Ovary (tissue), 3 donors: ENCODE data around the gene PROKR2.

ENCODE experiments used
- CTCF ChIP-seq, 3 donors: fragments of 450-650 bp in 2 of 3; fragments of 200-600 bp in 1 of 3; IDR thresholded peaks; one replicate each; pipeline versions ENCODE4 v1.5.1 to v1.8.0; 2016 to 2022; ENCODE audit warnings: antibody characterized with exemption in 3 of 3, mild to moderate bottlenecking in 1 of 3
- POLR2A ChIP-seq: fragments of 450-650 bp; IDR thresholded peaks from one replicate; pipeline ENCODE4 v1.6.1; 2017; ENCODE audit warnings: antibody characterized with exemption, mild to moderate bottlenecking, moderate library complexity
- donor health status: DM: no; HTN: no; CAD: no.

- TF ChIP-seq CTCF (IDR thresholded peaks at IDR 0.05) (no peak), POLR2A (no peak)
Measured at GRCh38 chr20:5328268-5328667, 11.5 kb upstream of the PROKR2 start.
